Measurements from ENCODE around the gene RASAL2.

DNA sequence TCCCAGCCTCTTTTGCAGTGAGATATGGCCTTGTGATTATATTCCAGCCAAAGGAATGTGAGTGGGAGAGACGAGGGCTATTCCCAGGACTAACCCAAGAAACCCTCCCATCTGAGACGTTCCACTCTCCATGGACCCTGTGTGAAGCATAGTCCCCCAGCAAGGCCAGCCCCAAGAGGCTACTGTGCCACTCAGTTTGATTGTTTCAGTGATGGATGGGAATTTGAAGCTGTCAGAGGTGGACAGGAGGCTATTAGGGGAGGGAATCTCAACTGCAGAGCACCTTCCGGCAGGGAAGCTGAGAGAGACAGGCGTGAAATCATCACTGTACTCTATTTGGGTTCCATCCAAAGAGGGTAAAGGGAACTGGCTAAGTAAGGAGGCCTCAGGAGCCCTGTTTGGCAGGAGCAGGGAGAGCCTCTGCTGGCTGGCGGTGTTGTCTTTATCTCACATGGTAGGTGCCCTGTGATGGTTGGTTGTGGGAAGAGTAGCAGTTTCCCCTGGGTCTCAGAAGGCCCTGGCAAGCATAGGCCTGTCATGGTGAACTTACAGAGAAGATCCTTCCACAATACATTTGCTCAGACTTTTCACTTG is 415.6 kb downstream of the RASAL2 start:
- TF ChIP-seq FOXK2 (IDR thresholded peaks at IDR 0.05) (no peak), FOXM1 (IDR thresholded peaks at IDR 0.05; ENCODE audit: borderline replicate concordance) (no peak), SUZ12 (IDR thresholded peaks at IDR 0.05) (no peak), LEF1 (IDR thresholded peaks at IDR 0.05; ENCODE audit: borderline replicate concordance) (no peak), SP1 (IDR thresholded peaks at IDR 0.05) (no peak)

Data from HEK293T (cell line).